Stimulated activated CD8-positive, alpha-beta memory T cell treated with anti-CD3 and anti-CD28 coated beads, Interleukin-7, amount 100 ng/mL, for 4 hours (primary cell): Measurements from ENCODE around the gene SNX9.
"Not testable (repeated sequence)": the region's sequence is repeated elsewhere in the genome, so short reads cannot be mapped to it uniquely, and the experiment has no call there.

Source experiments
- DNase-seq, 2 donors: peaks; one replicate each; pipeline ENCODE4 v3.0.0-alpha.2; 2020; ENCODE audit warnings: low read depth in 2 of 2

SNX9 gene

DNA sequence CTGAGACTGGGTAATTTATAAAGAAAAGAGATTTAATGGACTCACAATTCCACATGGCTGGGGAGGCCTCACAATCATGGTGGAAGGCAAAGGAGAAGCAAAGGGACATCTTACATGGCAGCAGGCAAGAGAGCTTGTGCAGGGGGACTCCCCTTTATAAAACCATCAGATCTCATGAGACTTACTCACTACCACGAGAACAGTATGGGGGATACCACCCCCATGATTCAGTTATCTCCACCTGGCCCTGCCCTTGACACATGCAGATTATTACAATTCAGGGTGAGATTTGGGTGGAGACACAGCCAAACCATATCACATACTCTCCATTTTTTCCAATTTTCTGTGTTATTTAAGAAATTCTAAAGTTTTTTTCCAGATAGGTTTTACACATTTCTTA, 35.6 kb downstream of the SNX9 start:
- not testable (repeated sequence) for DNase-seq

GRCh38 chr6:157859775-157860504, 36.9 kb downstream of the SNX9 start:
- DNase-seq = no peak

DNA sequence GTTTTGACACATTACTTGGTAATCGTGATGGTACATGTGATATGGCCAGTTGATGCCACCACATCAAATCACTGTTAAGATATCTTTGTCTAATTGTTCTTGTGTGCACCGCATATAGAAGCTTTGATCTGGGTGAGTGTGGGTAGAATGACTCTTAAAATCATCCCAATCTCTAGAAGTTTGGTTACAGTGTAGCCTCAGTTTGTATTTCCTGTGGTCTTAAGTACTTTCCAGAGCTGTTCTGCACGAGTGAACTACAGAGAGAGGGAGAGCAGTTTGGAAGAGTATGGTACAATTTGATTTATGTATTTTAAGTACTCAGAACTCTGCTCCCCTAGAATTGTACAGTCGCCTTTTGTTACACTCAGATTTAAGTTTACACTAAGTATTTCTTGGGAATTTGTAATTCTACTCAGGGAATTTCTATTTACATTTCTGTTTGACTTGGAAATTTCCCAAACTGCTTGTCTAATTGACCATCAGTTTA, 37.5 kb downstream of the SNX9 start:
- no peak for DNase-seq

DNA sequence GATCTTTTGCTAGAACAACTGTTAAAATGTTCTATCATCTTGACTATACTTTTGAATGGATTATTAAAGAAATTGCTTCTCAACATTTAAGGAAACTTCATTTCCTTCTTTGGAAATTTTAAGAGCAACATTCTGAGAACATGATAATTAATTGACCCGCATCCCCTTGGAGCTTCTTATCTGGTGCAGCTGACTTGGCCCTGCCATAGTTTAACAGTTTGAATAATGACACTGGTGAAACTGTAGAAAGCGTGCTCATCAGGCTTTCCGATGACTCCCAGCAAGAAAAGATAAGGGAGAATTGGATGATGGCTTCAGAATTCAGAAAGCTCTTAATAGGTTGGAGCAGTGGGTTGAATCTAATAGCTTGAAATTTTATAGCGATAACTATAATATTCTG, 38.1 kb downstream of the SNX9 start:
- DNase-seq = no peak

GRCh38 chr6:157861814-157862213, 38.8 kb downstream of the SNX9 start:
- no peak for DNase-seq

- no peak for DNase-seq
Measured at GRCh38 chr6:157862706-157863105, 39.7 kb downstream of the SNX9 start.

GRCh38 chr6:157864185-157864761, 41.2 kb downstream of the SNX9 start:
- DNase-seq = no peak

DNA sequence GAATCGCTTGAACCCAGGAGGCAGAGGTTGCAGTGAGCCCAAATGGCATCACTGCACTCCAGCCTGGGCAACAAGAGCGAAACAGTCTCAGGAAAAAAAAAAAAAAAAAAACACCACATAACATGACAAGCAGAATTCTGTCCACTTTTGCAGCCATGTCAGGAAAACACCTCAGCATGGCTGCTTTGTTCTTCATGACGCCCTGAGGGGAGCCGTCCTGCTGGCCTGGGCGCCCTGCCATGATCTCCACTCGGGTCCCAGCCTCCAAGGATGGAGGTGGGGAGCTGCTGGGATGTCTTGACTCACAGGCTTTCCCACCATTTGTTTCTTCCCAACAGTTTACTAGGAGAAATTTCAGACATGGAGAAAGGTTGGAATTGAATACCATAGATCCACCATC, 42.2 kb downstream of the SNX9 start:
- DNase-seq = no peak

- no peak for DNase-seq
Measured at GRCh38 chr6:157867155-157867559, 44.1 kb downstream of the SNX9 start.

- DNase-seq = no peak
Measured at GRCh38 chr6:157867981-157868380, 44.9 kb downstream of the SNX9 start.

GRCh38 chr6:157868835-157869234, 45.8 kb downstream of the SNX9 start:
- no peak for DNase-seq

DNA sequence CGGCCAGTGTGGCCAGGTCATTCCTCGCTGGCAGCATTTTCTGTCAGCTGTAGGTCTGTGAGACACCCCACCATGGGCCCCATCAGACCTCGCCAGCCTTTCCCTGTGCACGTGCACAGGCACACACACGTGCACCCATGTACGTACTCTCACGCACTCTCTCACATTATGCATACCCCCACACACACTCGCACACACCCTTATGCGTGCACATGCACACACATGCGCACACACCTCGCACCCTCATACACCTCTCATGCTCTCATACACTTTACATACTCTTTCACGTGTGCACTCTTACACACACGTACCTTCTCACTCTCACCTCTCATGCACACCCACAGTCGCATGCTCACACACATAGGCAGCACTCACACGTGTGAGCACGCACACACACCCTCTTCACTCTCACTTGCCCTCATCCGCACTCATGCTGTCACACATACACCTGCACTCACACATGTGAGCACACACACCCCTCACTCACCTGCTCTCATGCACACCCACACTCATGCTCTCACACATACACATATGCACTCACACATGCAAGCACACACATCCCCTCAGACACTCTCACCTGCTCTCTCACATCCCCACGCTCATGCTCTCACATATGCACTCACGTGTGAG, 46.7 kb downstream of the SNX9 start:
- DNase-seq = no peak

- peak; percentile 70 to 73 for DNase-seq
Measured at GRCh38 chr6:157873735-157874344, 50.8 kb downstream of the SNX9 start.

- DNase-seq = no peak
Measured at GRCh38 chr6:157877149-157877548, 54.1 kb downstream of the SNX9 start.

GRCh38 chr6:157877573-157878438, 54.8 kb downstream of the SNX9 start:
- no peak for DNase-seq

DNA sequence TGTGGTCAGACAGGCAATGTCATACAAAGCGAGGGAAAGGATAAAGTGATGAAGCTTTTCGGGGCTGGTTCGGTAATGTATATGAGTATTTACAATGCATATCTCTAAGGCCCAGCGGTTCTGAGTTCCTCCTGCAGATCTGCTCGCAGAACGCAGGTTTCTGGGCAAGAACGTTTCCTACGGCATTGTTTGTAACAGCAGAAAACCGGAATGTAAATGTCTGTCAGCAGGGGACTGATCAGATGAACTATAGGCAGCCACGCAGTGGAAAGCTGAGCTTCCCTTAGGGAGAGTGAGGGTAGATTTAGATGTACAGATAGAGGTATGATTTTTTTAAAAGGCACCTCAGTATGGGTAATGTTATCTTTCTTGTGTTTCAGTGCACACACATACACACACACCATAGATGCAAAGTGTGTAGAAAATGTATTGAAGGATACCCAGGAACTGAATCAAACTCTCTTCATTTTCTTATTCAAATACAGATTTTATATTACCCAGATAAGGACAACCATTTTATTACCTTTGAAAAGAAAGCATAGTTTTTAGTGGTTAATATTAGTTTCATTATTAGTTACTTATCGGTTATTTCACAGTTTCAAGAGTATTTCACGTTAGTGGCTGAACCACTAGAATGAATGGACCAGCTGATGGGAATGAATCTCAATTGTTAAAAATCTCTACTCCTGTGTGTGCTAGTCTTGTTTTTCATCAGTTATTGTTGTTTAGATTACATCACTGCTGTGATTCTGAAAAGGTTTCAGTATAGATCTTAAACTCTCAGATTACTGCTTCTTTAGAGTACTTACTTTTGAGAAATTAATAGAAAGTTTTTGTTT, 56.2 kb downstream of the SNX9 start:
- no peak for DNase-seq

DNA sequence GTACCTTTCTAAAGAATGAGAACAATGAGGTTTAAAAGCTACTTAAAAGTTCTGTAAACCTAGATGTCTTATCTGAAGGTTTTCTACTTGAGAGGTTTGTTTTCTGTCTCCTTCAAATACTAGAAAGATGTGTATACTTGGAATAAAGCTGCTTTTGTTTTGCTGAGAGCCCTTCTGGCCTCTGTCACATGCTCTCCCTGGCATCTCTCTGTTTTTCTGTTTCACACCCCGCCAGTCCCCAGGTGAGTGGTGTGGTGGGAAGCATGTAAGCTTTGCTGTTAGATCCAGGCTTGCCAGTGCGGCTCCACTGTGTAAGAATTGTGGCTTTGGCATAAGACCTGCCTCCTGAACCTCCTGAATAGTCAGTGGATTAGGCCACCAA, 56.8 kb downstream of the SNX9 start:
- no peak for DNase-seq

DNA sequence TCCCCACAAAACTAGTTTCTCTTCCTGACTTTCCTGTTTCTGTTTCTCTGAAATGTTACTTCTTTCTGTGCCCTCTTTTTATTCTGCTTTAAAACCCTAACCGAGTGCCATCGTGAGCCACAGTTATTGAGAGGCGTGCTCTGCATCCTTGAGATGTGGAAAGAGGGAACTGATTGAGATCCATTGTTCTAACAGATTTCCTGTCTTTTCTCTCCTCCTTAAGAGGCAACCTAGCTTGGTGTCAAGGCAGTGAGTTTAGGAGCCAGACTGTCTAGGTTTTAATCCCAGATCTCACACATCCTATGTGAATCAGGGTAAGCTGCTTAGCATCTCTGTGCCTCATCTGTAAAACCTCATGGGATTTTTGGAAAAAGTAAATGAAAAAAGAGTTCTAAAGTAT, 57.5 kb downstream of the SNX9 start:
- no peak for DNase-seq

DNA sequence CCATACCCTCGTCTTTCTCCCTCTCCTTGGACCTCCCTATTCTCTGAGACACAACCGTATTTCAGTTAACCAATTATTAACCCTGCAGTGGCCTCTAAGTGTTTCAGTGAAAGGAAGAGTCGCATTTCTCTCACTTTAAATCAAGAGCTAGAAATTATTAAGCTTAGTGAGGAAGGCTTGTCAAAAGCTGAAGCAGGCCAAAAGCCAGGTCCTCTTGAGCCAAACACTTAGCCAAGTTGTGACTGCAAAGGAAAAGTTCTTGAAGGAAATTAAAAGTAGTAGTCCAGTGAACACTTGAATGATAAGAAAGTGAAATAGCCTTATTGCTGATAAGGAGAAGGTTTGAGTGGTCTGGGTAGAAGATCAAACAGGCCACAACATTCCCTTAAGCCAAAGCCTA, 58.3 kb downstream of the SNX9 start:
- no peak for DNase-seq

- DNase-seq = no peak
Measured at GRCh38 chr6:157884756-157885155, 61.7 kb downstream of the SNX9 start.
